Measurements from ENCODE around the gene TF.
"Not testable (repeated sequence)": the region's sequence is repeated elsewhere in the genome, so short reads cannot be mapped to it uniquely, and the experiment has no call there.

Gene TF

DNA sequence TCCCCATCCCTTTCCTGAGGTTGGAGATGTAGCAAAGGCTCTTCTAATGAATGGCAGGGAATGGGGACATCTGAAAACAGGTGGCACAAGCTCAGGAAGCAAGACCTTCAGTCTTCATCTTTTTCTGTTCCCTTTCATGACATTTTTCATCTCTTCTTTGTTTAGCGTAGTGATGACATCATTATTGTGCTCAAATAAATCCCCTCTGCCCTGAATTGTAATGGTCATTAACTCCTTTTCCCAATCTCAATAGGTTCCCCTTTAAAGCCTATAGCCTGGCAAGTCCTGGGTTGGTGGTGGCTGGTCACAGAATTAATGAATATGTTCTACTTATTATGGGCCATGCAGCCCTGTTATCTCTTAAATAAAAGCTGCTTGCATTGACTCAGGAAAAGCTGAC, 21.4 kb downstream of the TF start:
- no peak for DNase-seq

DNA sequence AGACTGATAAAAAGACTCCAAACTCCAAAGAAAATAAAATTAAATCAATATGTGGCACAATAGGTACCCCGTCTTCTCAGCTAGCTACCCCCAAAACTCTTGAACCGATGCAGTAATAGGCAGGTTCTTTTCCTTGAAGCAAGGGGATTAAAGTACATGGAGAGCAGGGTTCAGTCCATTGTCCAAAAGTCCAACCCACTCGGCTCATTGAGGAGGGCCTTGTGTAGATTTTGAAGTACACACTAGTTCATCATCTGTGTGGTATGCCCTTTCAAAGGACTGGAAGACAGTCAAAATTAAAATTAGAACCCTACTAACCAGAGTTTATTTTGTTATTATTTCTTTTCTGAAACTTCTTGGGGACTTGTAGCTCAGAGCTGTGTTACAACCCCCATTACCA, 23.3 kb downstream of the TF start:
- DNase-seq: no peak

DNA sequence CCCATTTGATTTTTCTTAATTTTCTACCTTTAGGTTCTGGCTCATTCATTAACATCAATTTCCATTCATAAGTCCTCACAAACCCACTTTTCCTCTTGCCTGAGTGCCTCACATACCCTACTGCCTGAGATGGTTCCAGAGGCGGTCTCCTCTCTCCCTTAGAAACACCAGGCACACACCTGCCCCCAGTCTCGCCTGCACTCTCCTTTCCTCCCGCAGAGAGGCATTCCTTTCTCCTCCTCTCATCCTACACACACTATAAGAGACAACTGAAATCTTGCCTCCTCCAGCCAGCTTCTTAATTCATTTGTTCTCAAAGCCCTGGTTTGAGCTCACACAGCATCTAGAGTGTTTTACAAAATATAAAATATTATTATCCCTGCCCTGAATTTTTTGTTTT, 27.5 kb downstream of the TF start:
- no peak for DNase-seq

DNA sequence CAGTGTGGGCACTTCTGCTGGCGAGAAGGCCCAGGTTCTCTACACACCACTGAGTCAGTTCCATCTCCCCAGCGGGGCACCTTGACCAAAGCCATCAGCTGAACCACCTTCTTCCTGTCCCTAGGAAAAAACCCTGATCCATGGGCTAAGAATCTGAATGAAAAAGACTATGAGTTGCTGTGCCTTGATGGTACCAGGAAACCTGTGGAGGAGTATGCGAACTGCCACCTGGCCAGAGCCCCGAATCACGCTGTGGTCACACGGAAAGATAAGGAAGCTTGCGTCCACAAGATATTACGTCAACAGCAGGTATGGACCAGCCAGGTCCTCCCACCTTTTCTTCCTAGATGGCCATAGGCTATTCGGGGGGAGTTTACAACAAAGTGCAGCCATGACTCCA, 29.1 kb downstream of the TF start:
- DNase-seq: no peak

DNA sequence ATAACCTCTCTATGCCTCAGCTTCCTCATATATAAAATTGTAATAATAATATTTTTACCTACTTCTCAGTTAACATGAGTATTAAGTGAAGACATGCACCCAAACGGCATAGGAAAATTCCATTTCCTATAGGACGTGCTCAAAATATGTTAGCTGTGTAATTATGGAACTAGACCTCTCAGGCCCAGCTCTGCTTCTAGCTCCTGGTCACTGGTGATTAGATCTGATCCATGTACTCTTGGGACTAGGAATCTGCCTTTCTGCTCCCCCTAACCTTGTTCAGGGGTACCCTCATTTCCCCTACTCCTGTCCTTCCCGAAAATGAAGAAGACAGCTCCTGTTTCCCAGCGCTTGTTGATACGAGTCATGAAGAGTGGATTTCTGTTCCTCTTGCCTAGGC, 29.6 kb downstream of the TF start:
- DNase-seq: no peak

DNA sequence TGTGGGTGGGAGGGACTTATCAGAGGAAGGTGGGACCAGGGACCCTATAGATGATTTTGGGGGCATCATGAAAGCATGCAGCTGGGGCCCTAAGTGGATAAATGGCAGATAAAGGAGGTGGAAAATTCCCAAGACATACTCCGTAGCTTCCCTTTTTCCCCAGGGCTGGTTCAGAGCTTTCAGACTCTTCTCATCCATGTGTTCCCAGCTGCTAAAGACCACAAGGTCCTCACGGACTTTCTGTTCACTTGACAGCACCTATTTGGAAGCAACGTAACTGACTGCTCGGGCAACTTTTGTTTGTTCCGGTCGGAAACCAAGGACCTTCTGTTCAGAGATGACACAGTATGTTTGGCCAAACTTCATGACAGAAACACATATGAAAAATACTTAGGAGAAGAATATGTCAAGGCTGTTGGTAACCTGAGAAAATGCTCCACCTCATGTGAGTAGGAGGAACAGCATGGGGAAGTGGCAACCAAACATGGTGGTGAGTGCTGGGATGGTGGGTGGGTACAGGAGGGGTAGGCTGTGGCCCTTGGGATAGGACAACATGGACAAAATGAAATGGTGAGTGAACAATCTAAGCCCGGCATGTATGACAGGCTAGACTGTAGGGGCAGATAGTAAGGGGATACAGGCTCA, 30.7 kb downstream of the TF start:
- DNase-seq: no peak

DNA sequence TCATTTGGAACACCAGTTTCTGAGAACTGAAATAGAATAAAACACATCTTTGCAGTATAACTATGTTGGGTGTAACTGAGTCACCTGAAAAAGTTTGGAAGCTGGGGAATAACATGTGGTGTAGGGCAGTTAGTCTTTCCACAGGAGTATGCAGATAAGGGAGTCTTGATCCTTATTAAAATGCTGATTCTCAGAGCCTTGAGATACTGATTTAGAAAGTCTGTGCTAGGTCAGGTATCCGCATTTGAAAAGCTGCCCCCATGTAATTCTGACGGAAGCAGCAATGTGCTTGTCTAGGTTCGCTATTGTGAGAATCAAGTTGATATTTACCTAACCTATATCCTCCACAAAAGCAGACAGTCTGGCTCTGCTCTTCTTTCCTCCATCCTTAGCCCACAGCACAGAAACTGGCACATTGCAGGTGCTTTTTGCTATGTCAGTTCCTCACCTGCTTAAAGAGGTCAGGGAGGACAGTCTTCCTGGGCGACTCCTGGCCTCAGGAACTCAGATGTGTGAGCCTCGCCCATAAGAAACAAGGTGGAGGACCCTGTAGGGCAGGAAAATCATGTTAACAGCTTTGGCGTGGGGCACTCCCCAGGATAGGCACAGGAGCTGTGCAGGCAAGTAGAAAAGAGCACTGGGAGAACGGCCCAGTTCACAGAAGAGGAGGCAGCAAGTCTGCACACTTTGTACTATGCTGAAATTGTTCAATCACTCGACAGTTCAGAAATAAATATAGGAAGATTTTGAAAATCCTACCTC, 31.8 kb downstream of the TF start:
- DNase-seq: no peak

DNA sequence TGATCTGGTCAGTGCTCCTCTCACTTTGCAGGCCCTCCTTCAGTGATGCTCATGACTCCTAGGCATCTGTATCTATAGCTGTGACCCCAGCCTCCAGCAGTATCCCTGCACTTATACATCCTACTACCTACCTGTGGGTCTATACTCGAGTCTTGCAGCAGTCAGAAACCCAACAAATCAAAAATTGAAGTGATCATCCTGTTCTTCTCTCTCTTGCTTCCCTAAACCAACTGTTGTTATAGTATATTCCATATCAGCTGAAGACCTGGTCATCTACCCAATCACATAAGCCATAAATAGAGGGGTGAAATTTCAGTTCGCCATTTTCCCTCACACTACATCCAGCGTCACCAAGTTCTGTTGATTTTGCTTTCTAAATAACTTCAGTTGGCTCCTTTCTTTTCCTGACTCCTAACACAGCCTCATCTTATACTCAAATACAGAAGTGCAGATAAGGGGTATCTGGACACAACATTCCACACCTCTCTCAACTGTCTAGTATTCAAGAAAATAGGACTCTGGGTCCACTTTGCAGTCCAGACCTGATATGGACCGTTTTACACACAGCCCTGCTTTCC, 33.5 kb downstream of the TF start:
- no peak for DNase-seq

DNA sequence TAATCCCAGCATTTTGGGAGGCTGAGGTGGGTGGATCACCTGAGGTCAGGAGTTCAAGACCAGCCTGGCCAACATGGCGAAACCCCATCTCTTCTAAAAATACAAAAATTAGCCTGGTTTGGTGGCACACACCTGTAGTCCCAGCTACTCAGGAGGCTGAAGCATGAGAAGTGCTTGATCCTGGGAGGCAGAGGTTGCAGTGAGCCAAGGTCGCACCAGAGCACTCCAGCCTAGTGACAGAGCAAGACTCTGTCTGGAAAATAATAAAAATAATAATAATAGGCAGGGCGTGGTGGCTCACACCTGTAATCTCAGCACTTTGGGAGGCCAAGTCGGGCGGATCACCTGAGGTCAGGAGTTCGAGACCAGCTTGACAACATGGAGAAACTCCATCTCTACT, 34.6 kb downstream of the TF start:
- DNase-seq: not testable (repeated sequence)

DNA sequence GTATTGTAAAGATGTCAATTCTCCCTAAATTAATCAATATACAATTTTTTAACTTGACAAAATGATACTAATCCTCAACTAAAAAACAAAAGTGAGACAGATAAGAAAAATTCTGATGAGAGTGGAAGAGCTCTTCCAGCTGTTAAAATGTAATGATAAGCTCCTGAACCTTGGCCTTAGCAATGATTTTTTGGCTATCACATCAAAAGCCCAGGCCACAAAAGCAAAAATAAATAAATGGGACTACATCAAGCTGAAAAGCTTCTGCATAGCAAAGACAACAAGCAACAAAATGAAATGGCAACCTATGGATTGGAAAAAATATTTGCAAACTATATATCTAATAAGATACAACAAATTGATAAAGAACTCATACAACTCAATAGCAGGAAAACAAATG, 35.4 kb downstream of the TF start:
- no peak for DNase-seq

DNA sequence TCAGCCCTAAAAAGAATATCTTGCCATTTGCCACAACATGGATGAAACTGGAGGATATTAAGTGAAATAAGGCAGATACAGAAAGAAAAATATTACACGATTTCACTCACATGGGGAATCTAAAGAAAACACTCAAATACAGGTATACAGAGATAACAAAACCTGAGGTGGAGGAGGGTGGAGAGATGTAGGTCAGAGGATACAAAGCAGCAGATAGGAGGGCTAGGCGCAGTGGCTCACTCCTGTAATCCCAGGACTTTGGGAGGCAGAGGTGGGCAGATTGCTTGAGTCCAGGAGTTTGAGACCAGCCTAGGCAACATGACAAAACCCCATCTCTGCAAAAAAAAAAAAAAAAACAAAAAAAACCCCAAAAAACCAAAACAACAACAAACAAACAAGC, 36.3 kb downstream of the TF start:
- no peak for DNase-seq

DNA sequence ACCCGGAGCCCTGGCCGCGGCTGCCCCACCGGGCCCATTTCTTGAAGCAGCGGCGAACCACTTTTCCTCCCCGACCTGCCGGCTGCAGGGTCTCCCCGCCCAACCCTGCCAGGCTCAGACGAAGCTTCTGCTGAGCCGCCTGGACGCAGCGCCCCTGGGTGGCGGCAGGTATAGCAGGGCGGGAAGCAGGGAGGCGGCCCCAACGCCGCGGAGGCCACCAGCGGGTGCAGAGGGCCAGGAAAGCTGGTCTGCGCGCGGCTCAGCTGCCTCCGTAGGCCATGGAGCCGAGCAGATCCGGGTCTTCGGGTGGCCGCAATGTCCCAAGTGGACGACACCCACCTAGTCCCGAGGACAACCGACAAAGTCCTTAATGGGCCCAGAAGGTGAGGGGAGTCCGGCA, 37.6 kb downstream of the TF start:
- DNase-seq: no peak

DNA sequence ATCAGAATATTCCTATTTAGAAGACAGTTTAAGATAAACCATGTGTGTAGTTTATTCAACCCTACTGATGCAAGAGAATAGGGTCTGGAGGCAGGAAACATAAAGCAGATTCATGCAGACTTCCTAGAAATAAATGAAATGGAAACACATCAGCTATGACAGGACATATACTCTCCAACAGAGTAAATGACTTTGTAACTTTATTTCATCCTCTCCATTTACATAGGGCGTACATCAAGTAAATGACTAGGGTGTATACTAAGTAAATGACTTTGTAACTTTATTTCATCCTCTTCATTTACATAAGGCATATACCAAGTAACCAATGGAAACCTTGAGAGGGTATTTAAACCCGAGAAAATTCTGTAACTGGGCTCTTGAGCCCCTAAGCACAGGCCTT, 41.8 kb downstream of the TF start:
- no peak for DNase-seq

DNA sequence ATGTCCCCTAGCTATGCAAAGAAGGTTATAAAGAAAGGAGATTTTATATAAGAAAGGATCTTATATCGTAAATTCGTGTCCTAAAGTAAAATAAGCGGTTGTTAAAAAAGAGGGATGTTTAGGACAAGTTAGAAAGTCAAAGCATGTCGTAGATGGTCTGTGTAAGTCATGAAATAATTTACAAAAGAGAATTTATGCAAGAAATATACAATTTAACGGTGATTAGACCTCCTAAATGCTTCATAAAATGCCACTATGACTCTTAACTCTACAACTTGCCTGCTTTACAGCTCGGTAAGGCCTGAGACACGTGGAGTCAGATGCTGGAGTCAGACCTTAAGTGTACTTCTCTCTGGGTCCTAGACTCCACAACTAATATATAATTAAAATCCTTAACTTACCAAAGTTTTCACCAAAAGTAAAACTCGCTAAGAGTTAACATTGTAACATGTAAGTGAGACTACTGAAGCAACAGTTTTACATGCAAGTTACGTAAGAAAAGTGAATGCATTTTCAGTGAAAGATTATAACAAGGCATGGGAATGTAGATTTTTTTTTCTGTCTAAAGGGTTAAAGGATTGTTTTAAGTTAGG, 46.1 kb downstream of the TF start:
- DNase-seq: no peak

DNA sequence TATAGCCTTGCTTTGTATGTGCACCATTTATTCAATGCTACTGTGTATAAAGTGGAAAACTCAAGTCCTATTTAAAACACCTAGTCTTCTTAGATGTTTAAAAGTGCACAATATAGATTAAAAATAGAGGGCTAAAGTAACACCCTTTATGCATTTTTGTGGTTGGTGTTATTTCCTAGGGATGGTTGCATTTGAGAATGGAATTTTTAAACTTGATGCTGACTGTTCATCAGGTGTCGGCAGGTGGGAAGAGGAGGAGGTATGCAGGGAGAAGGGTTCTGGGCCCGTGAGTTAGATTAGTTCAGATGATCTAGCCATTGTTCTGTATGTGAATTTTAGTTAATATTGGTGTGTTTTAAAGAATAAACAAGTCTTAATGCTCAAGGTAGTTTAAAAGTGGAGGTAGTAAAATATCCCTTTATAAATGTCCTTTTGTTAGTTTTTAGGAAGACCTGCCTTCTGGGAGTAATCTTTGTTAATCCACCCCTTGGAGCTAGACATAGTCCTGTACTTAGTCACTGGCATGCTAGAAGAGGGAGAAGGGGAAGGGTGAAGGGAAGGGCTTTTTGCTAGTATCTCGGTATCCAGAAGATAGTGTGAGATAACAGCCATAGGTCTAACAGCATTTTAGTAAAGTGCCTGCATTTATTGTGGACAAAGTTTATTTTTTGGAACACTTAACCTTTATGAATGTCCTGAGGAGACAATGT, 51.4 kb downstream of the TF start:
- DNase-seq: no peak

DNA sequence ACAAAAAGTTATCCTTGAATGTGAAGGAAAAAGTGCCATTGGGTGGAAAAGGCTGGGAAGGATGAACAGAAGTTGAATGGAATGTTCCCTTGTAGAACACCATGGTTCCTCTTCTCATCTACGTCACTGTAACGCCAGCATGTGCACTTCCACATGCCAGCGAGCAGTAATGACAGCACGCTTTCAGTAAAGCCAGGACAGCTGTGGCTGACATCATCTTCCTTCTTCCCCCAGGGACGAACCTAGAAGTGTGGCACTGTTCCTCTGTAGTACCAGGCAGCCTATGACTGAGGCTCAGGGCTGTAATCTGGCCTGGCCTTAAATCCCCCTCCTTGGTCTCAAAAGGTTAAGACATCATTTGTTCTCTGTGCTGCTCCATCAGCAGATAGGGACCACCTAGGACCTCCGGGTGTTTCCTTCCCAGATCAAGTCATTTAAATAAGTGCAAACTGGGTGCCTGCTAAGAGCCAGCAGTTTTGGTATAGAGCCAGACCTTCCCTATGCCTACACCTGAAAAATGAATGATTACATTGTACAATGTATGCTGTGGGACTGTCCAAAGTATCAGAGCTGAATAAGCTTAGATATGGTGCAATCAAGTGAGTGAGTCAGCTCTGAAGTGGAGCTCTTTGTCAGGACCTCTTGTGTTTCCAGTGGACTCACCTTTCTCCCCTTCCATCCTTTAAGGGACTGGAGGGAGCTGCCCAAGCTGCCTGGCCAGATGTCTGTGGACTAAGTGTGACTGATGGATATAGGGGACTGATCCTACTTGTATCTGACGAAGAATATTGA, 53.8 kb downstream of the TF start:
- DNase-seq: no peak

DNA sequence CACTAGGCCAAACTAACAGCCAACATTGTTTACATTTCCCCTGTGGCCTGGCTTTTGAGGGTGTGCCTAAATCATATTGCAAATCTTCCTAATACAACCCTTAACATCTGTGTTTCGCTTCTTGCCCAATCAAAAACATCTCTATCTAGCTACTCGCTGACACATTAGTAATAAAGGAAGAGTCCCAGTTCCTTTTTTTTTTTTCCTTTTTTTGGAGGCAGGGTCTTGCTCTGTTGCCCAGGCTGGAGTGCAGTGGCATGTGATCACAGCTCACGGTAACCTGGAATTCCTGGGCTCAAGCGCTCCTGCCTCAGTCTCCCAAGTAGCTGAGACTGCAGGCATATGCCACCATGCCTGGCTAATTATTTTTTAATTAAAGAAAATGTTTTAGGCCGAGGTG, 57.3 kb downstream of the TF start:
- DNase-seq: no peak

DNA sequence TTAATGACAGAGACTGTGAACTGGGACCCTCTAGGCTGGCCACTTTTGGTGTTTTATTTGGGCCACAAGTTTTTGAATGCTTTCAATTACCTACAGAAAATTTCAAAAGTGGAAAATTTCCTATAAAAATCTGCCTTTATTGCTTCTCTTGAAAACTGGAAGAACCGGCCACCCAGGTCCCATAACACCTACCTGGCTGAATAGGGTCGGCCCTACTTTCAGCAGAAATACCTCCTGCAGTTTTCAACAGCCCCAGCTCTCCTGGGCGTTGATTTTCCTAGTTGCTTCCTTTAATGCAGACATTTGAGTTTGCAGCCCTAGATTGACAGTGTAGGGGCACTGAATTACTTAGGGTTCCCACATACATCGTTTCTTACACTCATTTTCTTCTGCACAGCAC, 58.7 kb downstream of the TF start:
- DNase-seq: no peak

DNA sequence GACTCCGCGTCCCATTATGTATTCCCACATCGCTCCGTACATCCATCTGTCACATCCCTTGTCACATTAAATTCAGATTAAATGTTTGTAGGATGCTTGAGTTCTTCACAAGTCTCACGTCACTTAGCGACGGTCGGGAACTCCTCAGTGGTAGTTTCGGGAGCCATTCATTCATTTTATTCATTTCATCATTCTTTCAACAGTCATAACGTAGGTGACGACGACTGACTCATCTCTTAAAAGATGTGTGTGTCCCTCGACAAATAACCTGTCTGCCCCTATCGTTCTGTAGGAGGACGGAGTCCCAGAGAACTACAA, 59.1 kb downstream of the TF start:
- DNase-seq: no peak

DNA sequence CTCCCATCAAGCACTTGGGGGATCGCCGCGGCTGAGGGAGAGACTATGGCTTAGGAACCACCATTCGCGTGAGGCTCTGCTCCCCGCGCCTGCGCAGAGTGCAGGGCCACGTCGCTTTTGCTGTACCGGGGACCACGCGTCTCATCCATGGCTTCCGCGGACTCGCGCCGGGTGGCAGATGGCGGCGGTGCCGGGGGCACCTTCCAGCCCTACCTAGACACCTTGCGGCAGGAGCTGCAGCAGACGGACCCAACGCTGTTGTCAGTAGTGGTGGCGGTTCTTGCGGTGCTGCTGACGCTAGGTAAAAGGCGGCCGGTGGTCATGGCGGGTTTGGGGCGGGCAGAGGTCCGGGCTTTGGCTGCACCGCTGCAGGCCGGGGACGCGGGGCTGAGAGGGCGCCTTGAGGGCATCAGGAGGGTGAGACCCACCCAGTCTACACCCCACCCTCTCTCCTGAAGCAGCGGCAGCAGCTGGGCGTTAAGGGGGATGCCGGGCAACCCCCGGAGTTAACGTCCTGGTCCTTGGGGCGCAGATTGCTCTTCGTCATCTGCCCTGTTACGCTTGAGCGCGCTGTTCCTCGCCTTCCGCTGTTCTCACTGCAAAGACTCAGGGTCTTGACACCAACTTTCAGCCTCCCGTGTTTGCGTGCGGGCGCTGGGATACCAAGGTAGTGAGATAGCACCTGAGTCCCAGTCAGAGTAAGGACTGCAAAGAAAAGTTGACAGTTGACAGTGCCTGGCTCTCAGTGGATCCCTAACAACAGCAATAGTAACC, 59.7 kb downstream of the TF start, which contains the start of gene SRPRB:
TSS of gene SRPRB (plus strand) at position 114 of the 774 bp plus-strand sequence. CDS start at position 148, 34 bp downstream.
- DNase-seq: peak; percentile 98

DNA sequence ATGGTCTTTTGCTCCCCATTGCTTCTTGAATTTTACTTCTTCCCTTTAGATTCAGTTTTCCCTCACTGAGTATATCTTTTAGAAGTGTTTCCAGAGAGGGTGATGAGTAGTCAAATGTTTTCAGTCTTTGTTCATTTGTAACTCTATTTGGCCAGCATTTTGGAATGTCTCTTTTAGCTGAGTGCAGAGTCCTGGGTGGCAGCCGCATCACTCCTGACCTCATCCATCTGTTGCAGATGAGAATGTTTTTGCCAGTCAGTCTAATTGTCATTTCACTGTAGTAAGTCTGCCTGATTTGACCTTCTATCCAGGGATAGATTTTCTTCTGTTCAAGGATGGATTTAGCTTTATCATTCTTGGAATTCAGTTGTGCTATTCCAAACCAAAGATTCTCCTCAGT, 66.7 kb downstream of the TF start:
- no peak for DNase-seq

DNA sequence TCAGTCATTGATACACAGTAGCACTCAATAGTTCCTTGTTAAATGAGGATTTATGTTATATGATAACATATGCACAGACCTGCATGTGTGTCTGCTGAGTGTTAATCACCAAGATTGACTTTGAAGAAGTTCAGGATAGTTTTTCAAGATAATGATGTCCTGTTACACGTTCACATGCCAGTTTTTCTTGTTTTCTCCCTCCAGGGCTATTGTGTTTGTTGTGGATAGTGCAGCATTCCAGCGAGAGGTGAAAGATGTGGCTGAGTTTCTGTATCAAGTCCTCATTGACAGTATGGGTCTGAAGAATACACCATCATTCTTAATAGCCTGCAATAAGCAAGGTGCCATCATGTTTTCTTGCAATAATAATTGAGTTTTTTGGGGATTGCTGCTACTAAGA, 69.2 kb downstream of the TF start:
- DNase-seq: no peak

Measured in NCI-H1105 (cell line).